Thyroid gland (tissue), 4 donors: Measurements from ENCODE around the gene CEACAM6.

Source experiments
- POLR2A ChIP-seq, 2 donors: fragments of 450-650 bp; IDR thresholded peaks; one replicate each; pipeline ENCODE4 v1.6.1; 2017; ENCODE audit warnings: antibody characterized with exemption in 2 of 2, mild to moderate bottlenecking in 2 of 2, moderate library complexity in 1 of 2
- TF ChIP-seq, protein P1 (sequence below), 6 experiments: fragments of 200-600 bp in 3 of 6; fragments of 450-650 bp in 3 of 6; sonication (generic) in 3 of 6; IDR thresholded peaks; one replicate each; pipeline ENCODE4 v1.5.1; 2016 to 2019; ENCODE audit warnings: antibody characterized with exemption in 6 of 6, mild to moderate bottlenecking in 2 of 6, inconsistent platforms in 1 of 6, moderate library complexity in 1 of 6

- no peak for TF ChIP-seq POLR2A (IDR thresholded peaks at IDR 0.05)
- TF ChIP-seq, protein P1, sequence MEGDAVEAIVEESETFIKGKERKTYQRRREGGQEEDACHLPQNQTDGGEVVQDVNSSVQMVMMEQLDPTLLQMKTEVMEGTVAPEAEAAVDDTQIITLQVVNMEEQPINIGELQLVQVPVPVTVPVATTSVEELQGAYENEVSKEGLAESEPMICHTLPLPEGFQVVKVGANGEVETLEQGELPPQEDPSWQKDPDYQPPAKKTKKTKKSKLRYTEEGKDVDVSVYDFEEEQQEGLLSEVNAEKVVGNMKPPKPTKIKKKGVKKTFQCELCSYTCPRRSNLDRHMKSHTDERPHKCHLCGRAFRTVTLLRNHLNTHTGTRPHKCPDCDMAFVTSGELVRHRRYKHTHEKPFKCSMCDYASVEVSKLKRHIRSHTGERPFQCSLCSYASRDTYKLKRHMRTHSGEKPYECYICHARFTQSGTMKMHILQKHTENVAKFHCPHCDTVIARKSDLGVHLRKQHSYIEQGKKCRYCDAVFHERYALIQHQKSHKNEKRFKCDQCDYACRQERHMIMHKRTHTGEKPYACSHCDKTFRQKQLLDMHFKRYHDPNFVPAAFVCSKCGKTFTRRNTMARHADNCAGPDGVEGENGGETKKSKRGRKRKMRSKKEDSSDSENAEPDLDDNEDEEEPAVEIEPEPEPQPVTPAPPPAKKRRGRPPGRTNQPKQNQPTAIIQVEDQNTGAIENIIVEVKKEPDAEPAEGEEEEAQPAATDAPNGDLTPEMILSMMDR (IDR thresholded peaks at IDR 0.05), result peak; percentile 58 to 77 (median 68)
These were observed 30.3 kb downstream of the CEACAM6 start for GRCh38 chr19:41785653-41786052.
